GM12801 (cell line): Measurements from ENCODE around the gene KRTAP20-3.

Source experiments
- TF ChIP-seq, protein P1 (sequence below): IDR thresholded peaks from one replicate; pipeline ENCODE4 v1.5.1; 2011; ENCODE audit warnings: control low read depth; ENCODE audit not compliant: insufficient read length; ENCODE audit errors: extremely low read depth

Gene KRTAP20-3

DNA sequence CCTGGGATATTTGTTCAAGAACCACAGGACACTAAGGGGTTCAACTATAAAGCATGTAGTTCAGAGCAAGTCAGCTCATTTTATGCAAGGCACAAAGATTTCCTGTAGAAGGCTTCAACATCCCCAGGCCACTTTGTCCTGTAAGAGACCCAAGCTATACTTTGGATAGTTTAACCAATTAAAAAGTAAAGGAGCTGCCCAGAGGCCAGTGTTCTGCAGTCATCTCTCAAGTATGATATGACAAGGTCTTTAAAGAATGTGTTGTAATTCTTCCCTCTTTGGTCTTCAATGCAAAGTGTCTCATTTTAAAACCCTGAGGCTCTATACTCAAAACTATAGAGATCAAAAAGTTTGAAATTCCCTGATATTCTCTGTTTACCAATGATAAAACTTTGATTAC lies 34.1 kb downstream of the KRTAP20-3 start:
- TF ChIP-seq, protein P1, sequence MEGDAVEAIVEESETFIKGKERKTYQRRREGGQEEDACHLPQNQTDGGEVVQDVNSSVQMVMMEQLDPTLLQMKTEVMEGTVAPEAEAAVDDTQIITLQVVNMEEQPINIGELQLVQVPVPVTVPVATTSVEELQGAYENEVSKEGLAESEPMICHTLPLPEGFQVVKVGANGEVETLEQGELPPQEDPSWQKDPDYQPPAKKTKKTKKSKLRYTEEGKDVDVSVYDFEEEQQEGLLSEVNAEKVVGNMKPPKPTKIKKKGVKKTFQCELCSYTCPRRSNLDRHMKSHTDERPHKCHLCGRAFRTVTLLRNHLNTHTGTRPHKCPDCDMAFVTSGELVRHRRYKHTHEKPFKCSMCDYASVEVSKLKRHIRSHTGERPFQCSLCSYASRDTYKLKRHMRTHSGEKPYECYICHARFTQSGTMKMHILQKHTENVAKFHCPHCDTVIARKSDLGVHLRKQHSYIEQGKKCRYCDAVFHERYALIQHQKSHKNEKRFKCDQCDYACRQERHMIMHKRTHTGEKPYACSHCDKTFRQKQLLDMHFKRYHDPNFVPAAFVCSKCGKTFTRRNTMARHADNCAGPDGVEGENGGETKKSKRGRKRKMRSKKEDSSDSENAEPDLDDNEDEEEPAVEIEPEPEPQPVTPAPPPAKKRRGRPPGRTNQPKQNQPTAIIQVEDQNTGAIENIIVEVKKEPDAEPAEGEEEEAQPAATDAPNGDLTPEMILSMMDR = no peak

DNA sequence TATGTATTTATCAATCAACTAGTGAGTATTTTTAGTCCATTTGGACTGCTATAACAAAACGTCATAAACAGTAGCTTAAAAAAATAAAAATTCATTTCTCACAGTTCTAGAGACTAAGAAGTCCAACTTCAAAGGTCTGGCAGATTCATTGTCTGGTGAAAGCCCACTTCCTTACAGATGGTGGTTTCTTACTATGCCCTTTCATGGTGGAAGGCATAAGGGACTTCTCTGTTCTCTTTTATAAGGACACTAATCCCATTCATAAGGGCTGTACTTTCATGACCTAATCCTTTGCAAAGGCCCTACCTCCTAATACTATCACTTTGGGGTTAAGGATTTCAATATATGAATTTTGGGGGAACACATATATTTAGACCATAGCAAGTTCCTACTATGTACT lies 37.9 kb downstream of the KRTAP20-3 start:
- TF ChIP-seq, protein P1 = no peak

DNA sequence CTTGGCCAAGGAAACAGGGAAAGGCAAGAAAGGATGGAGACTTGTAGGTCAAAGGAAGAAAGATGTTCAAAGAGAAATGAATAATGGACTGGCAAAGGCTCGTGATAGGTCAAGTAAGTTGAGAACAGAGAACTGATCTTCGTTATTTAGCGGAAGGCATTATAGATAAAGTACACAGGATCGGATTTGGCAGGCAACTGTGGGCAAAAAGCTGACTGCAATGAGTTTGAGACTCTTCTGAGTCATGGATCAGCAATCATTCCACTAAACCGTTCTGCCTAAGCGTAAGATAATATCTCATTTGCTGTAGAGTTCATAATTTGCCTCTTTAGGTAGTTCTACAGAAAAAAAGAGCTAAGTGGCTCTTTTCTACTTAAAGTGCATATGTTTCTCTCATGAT lies 41.8 kb downstream of the KRTAP20-3 start:
- TF ChIP-seq, protein P1 = no peak

DNA sequence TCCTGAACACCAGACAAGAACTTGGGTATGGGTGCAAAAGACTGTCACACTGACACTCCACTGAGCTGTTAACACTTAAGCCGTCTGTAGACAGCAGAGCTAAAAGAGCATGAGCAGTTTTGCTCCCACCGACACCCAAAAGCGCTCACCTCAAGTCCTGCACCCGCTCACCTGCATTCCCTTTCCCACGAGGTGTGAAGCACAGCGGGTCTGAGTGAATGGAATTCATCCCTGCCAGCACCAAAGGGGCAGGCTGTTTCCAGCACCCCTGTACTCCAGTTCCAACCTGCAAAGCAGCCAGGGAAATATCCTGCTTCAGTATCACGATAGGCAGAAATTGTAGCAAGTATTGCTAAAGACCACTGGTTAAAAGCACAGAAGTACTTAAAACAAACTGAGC lies 47.2 kb downstream of the KRTAP20-3 start:
- TF ChIP-seq, protein P1 = no peak
